KMS-11 (cell line): ENCODE results near the gene COL25A1.

ENCODE experiments used
- H2AFZ ChIP-seq: fragments of 200-600 bp; sonication (generic); 2 replicates; pipeline ENCODE4 v1.6.1; 2016; ENCODE audit warnings: antibody characterized with exemption, mixed run types, low read depth
- H3K27ac ChIP-seq: fragments of 200-600 bp; sonication (generic); 2 replicates; pipeline ENCODE4 v1.6.1; 2016; ENCODE audit warnings: mild to moderate bottlenecking, mixed run types
- H3K27me3 ChIP-seq: fragments of 200-600 bp; sonication (generic); 2 replicates; pipeline ENCODE4 v1.6.1; 2017; ENCODE audit warnings: mild to moderate bottlenecking, low read depth, mixed run types, moderate library complexity; ENCODE audit not compliant: insufficient read depth
- H3K36me3 ChIP-seq: fragments of 200-600 bp; sonication (generic); 2 replicates; pipeline ENCODE4 v1.6.1; 2017; ENCODE audit warnings: mild to moderate bottlenecking, mixed run types; ENCODE audit not compliant: insufficient read depth
- H3K4me1 ChIP-seq: fragments of 200-600 bp; sonication (generic); 2 replicates; pipeline ENCODE4 v1.6.1; 2016; ENCODE audit warnings: mild to moderate bottlenecking, low read depth, mixed run types; ENCODE audit not compliant: poor library complexity, severe bottlenecking
- H3K4me2 ChIP-seq: fragments of 200-600 bp; sonication (generic); 2 replicates; pipeline ENCODE4 v1.7.0; 2016; ENCODE audit warnings: mild to moderate bottlenecking, mixed run types
- H3K4me3 ChIP-seq: fragments of 200-600 bp; sonication (generic); IDR thresholded peaks from 2 replicates; pipeline ENCODE4 v1.6.1; 2017; ENCODE audit warnings: low read depth, low read length, mixed read lengths; ENCODE audit not compliant: insufficient read depth
- H3K79me2 ChIP-seq: fragments of 200-600 bp; sonication (generic); 2 replicates; pipeline ENCODE4 v1.6.1; 2016; ENCODE audit warnings: low read depth, mixed run types; ENCODE audit not compliant: insufficient read depth
- H3K9ac ChIP-seq: fragments of 200-600 bp; sonication (generic); 2 replicates; pipeline ENCODE4 v1.6.1; 2016; ENCODE audit warnings: mild to moderate bottlenecking, mixed run types
- H4K20me1 ChIP-seq: fragments of 200-600 bp; sonication (generic); 2 replicates; pipeline ENCODE4 v1.6.1; 2016; ENCODE audit warnings: mild to moderate bottlenecking, mixed run types; ENCODE audit not compliant: insufficient read depth
- TF ChIP-seq, protein P1 (sequence below): fragments of 200-600 bp; sonication (generic); conservative IDR thresholded peaks from 2 replicates; pipeline ENCODE4 v1.6.1; 2017; ENCODE audit warnings: low read depth, mild to moderate bottlenecking, antibody characterized with exemption, low read length, moderate library complexity, mixed read lengths

COL25A1 gene

DNA sequence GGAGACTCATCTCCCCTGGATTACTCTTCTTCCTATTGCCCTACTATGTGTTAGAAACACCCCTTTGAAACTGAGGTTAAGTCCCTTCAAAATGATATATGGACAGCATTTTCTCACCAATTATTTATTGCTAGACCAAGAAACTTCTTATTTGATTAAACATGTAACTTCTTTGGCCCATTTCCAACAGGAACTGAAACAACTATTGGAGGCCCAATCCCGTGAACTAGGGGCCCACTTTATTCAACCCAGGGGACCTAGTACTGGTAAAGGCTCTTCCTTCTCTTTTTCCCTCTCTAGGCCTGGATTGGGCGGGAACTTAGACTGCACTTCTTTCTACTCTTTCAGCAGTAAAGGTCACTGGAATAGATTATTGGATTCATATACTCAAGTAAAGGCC lies 16.7 kb upstream of the COL25A1 start:
- H3K36me3 ChIP-seq = no peaks in the 10 kb centered on the region
- TF ChIP-seq, protein P1, sequence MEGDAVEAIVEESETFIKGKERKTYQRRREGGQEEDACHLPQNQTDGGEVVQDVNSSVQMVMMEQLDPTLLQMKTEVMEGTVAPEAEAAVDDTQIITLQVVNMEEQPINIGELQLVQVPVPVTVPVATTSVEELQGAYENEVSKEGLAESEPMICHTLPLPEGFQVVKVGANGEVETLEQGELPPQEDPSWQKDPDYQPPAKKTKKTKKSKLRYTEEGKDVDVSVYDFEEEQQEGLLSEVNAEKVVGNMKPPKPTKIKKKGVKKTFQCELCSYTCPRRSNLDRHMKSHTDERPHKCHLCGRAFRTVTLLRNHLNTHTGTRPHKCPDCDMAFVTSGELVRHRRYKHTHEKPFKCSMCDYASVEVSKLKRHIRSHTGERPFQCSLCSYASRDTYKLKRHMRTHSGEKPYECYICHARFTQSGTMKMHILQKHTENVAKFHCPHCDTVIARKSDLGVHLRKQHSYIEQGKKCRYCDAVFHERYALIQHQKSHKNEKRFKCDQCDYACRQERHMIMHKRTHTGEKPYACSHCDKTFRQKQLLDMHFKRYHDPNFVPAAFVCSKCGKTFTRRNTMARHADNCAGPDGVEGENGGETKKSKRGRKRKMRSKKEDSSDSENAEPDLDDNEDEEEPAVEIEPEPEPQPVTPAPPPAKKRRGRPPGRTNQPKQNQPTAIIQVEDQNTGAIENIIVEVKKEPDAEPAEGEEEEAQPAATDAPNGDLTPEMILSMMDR = no peak
- H3K27ac ChIP-seq = no peak overlapping the region
- H4K20me1 ChIP-seq = no peaks in the 10 kb centered on the region
- H3K4me1 ChIP-seq = no peaks in the 10 kb centered on the region
- no peak overlapping the region for H3K4me3 ChIP-seq
- H3K4me2 ChIP-seq = no peak overlapping the region
- H3K27me3 ChIP-seq = no peaks in the 10 kb centered on the region
- H3K9ac ChIP-seq = no peak overlapping the region
- H2AFZ ChIP-seq = no peak overlapping the region
- no peaks in the 10 kb centered on the region for H3K79me2 ChIP-seq

DNA sequence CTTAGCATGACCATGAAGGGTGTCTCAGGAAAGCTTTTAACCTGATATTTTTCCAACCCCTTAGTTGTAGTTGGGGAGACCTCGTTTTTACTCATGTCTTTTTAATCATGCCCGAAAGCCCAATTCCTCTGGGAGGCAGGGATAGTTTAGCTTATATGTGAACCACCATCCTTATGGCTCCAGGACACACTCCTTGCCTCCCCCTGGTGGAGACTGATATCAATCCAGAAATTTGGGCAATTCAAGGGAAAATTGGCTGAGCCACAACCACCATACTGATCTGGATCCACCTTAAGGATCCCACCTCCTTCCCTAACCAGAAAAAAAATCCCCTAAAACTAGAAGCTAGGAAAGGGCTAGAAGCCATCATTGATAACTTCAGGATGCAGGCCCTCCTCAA lies 13.4 kb upstream of the COL25A1 start:
- Histone ChIP-seq H3K4me2 (no peak overlapping the region), H3K36me3 (no peaks in the 10 kb centered on the region), H2AFZ (no peak overlapping the region), H3K4me1 (no peaks in the 10 kb centered on the region), H3K9ac (no peak overlapping the region), H3K4me3 (no peak overlapping the region), H4K20me1 (no peaks in the 10 kb centered on the region), H3K79me2 (no peaks in the 10 kb centered on the region), H3K27me3 (no peaks in the 10 kb centered on the region), H3K27ac (no peak overlapping the region)
- TF ChIP-seq, protein P1 = peak; percentile 34; the same call in 1 of the 2 replicates

DNA sequence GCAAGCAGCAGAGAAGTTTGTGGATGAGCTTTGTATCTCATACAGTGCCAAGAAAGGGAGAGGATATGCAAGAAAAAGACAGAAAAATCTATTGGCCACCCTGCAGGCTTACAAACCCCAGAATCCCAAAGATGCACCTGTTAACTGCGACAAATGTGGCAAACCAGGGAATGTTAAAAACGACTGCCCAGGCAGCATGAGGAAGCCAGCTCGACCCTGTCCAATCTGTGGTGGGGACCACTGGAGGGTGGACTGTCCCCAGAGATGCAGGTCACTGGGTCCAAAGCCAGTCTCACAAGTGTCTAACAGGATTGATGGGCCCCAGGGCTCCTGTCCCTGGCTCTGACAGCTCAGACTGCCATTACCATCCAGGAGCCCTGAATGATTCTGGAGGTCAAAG lies 12.9 kb upstream of the COL25A1 start:
- Histone ChIP-seq H3K4me3 (no peak overlapping the region), H3K9ac (no peak overlapping the region), H3K4me1 (no peaks in the 10 kb centered on the region), H3K79me2 (no peaks in the 10 kb centered on the region), H4K20me1 (no peaks in the 10 kb centered on the region), H2AFZ (no peak overlapping the region), H3K4me2 (no peak overlapping the region), H3K36me3 (no peaks in the 10 kb centered on the region), H3K27ac (no peak overlapping the region), H3K27me3 (no peaks in the 10 kb centered on the region)
- TF ChIP-seq, protein P1 = no peak

DNA sequence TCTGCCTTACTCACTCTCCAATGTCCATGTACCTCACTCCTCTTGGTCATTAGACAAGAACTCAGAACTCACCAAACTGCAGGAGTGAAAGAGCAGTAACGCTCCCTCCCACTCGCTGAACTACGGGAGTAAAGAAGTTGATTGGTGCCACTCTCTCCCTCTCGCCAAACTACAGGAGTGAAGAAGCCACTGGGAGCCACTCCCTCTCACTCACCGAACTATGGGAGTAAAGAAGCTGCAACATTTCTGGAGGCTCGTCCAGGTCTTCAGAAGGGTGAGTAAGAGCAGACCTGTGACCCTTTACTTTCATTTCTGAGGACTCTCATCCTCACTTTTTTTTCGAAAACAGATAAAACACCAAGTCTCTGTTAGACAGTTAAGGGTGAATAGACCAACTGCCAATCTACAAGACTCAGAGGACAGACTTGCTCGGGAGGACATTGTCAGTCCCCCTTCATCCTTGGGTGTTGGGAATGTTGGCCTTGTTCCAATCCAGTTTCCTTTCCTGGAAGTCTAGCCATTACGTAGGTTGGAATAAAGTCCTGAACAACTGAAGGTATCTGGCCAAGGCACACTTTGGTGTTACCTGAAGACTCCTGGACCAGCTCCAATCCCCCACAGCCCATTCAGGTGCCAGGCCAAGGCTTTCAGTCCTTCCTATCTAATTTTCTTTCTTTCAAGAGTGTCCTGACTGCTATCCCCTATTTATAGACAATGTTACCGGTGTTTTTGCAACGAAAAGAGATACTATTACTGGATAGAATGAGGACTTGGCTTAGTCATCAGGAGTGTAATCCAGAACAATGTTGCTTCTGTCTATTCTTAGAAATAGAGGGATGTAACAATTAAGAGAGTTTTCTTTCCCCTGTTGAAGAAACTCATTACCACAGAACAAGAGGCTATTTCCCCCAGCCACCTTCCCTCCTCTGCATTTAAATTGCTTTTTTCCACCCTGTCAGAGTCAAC lies 11.0 kb upstream of the COL25A1 start:
- Histone ChIP-seq H3K4me2 (no peak overlapping the region), H3K27ac (no peak overlapping the region), H3K4me1 (no peaks in the 10 kb centered on the region), H3K9ac (no peak overlapping the region), H3K27me3 (no peaks in the 10 kb centered on the region), H4K20me1 (no peaks in the 10 kb centered on the region), H3K4me3 (no peak overlapping the region), H3K79me2 (no peaks in the 10 kb centered on the region), H3K36me3 (no peaks in the 10 kb centered on the region), H2AFZ (no peak overlapping the region)
- TF ChIP-seq, protein P1 = no peak
